B cell (primary cell): ENCODE results near the gene ZKSCAN2. TPM values are rescaled to one million over a fixed set of nuclear protein-coding genes. Genes with fewer than 3 reads are reported as not detected.

Experiments
- ATAC-seq: fragments of 200-7000 bp; cut with Tn5 transposase; one replicate; pipeline ENCODE4 v1.10.0; 2021; ENCODE audit warnings: low read depth, mild to moderate bottlenecking, moderate number of reproducible peaks, moderate library complexity
- CTCF ChIA-PET: fragments of 350-600 bp; sonication (Branson Sonifier 250); formaldehyde crosslinking; loops from one replicate; lab custom pipeline; 2021; ENCODE audit warnings: antibody characterized with exemption, inconsistent platforms; lab: Charles Lee
- POLR2A ChIA-PET: fragments of 350-600 bp; sonication (Branson Sonifier 250); formaldehyde crosslinking; loops from one replicate; lab custom pipeline; 2021; ENCODE audit warnings: antibody characterized with exemption; lab: Charles Lee
- DNase-seq: peaks from one replicate; pipeline ENCODE4 v3.0.0; 2013
- H2AFZ ChIP-seq: 2 replicates; pipeline ENCODE4 v1.6.1; 2012; ENCODE audit warnings: mild to moderate bottlenecking, low read depth, low read length; ENCODE audit not compliant: insufficient read depth, poor library complexity, severe bottlenecking
- H3K27ac ChIP-seq, 2 donors: 1 replicate in 1 of 2; 2 replicates in 1 of 2; pipeline ENCODE4 v1.5.1; 2012 to 2013; ENCODE audit warnings: low read length in 2 of 2, mild to moderate bottlenecking in 2 of 2, moderate library complexity in 1 of 2
- H3K27me3 ChIP-seq, 4 experiments: fragments of 200-600 bp in 1 of 4; sonication (generic) in 1 of 4; replicated peaks in 1 of 4; 1 replicate in 2 of 4; 2 replicates in 2 of 4; pipeline versions ENCODE4 v1.6.1 to v1.7.0; 2013 to 2016; ENCODE audit warnings: low read length in 3 of 4, mild to moderate bottlenecking in 2 of 4, mixed read lengths in 1 of 4, moderate library complexity in 1 of 4; ENCODE audit not compliant: insufficient read depth in 4 of 4, control insufficient read depth in 3 of 4; ENCODE audit errors: control extremely low read depth in 1 of 4
- H3K36me3 ChIP-seq, 2 experiments: replicated peaks in 1 of 2; 1 replicate in 1 of 2; 2 replicates in 1 of 2; pipeline versions ENCODE4 v1.6.1 to v1.7.1; 2013; ENCODE audit warnings: low read length in 1 of 2; ENCODE audit not compliant: insufficient read depth in 2 of 2, control insufficient read depth in 1 of 2; ENCODE audit errors: control extremely low read depth in 1 of 2, extremely low read depth in 1 of 2
- H3K4me1 ChIP-seq, 2 donors: fragments of 200-600 bp in 1 of 2; sonication (generic) in 1 of 2; 1 replicate in 1 of 2; 2 replicates in 1 of 2; pipeline versions ENCODE4 v1.5.1 to v1.6.1; 2013 to 2017; ENCODE audit warnings: low read length in 2 of 2; ENCODE audit not compliant: control insufficient read depth in 2 of 2, insufficient read depth in 2 of 2
- H3K4me2 ChIP-seq: replicated peaks from 2 replicates; pipeline ENCODE3; 2012; ENCODE audit warnings: mild to moderate bottlenecking, low read depth, low read length; ENCODE audit not compliant: poor library complexity, severe bottlenecking
- H3K4me3 ChIP-seq, 5 experiments: fragments of 200-600 bp in 1 of 5; sonication (generic) in 1 of 5; 1 replicate in 3 of 5; 2 replicates in 2 of 5; pipeline versions ENCODE4 v1.5.1 to v1.7.0; 2011 to 2016; ENCODE audit warnings: low read length in 4 of 5, mild to moderate bottlenecking in 4 of 5, low read depth in 2 of 5, control low read depth in 1 of 5, moderate library complexity in 1 of 5; ENCODE audit not compliant: insufficient read depth in 1 of 5; ENCODE audit errors: control extremely low read depth in 1 of 5, extremely low read depth in 1 of 5
- H3K79me2 ChIP-seq: fragments of 200-600 bp; sonication (generic); one replicate; pipeline ENCODE4 v1.6.0; 2016; ENCODE audit warnings: low read length; ENCODE audit not compliant: control insufficient read depth, insufficient read depth
- H3K9ac ChIP-seq: fragments of 200-600 bp; sonication (generic); 2 replicates; pipeline ENCODE4 v1.6.1; 2017; ENCODE audit warnings: mild to moderate bottlenecking, low read length, moderate library complexity
- H3K9me3 ChIP-seq, 3 donors: one replicate each; pipeline versions ENCODE4 v1.6.1 to v1.7.1; 2013; ENCODE audit warnings: low read length in 2 of 3; ENCODE audit not compliant: control insufficient read depth in 2 of 3, insufficient read depth in 1 of 3; ENCODE audit errors: control extremely low read depth in 1 of 3
- H4K20me1 ChIP-seq: 2 replicates; pipeline ENCODE4 v1.6.0; 2012; ENCODE audit warnings: mild to moderate bottlenecking, low read length; ENCODE audit not compliant: insufficient read depth, control insufficient read depth, poor library complexity, severe bottlenecking
- H3K27ac Mint-ChIP-seq: one replicate; pipeline ENCODE4 v1.8.0; 2021; ENCODE audit warnings: mixed read lengths
- H3K27me3 Mint-ChIP-seq: one replicate; pipeline ENCODE4 v1.8.0; 2021; ENCODE audit warnings: mixed read lengths
- H3K4me1 Mint-ChIP-seq: one replicate; pipeline ENCODE4 v1.8.0; 2021; ENCODE audit warnings: mixed read lengths
- H3K4me3 Mint-ChIP-seq: one replicate; pipeline ENCODE4 v1.8.0; 2021; ENCODE audit warnings: mixed read lengths
- H3K9me3 Mint-ChIP-seq: one replicate; pipeline ENCODE4 v1.8.0; 2022; ENCODE audit warnings: mixed read lengths; ENCODE audit not compliant: insufficient read depth
- EZH2 ChIP-seq: IDR thresholded peaks from 2 replicates; pipeline ENCODE4 v1.6.1; 2012; ENCODE audit warnings: borderline replicate concordance, low read depth, mild to moderate bottlenecking, moderate library complexity, low read length; ENCODE audit not compliant: insufficient read depth, poor library complexity, severe bottlenecking
- WGBS: methylation state at CpG from one replicate; pipeline ENCODE4 v1.1.5; 2013; ENCODE audit warnings: missing lambda C conversion rate; ENCODE audit not compliant: insufficient coverage; 5-methylcytosine and 5-hydroxymethylcytosine counted together
- intact Hi-C: fragments of 100-400 bp; cut with micrococcal nuclease; formaldehyde crosslinking; loops from one replicate; pipeline ENCODE4 v1.10.0; 2022
- polyA plus RNA-seq: library from polyadenylated mRNA; depleted of rRNA; stranded (reverse); fragments of >200 nt; gene quantifications from 2 replicates; pipeline ENCODE4 v1.2.3, GENCODE V29; 2012
- total RNA-seq, 2 donors: library from RNA; stranded (reverse); fragments of 120-200 nt in 1 of 2; gene quantifications; 1 replicate in 1 of 2; 2 replicates in 1 of 2; pipeline versions ENCODE4 v1.2.3 to v1.2.4, GENCODE V29; 2013 to 2022
- TF ChIP-seq, protein P1 (sequence below): fragments of 200-600 bp; IDR thresholded peaks from one replicate; pipeline ENCODE4 v1.8.0; 2022; ENCODE audit warnings: antibody characterized with exemption, mild to moderate bottlenecking

ZKSCAN2 gene
- total and polyA plus RNA-seq, 2 donors (not counting 1 experiment from before 2014, with no cell fraction given), result 0.85 to 9.1 TPM

DNA sequence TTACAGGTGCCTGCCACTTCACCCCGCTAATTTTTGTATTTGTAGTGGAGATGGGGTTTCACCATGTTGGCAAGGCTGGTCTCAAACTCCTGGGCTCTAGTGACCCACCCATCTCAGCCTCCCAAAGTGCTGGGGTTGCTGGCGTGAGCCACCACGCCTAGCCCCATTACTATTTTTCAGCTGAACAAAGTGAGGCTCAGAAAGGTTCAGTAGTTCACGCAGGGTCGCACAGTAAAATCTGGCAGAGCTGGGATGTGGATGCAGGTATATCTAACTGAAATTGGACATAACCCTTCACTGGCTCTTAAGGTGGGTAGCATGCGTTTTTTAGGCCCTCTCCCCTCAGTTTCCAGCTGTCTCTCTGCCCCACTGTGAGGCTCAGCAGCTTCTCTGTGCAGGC, 33.7 kb downstream of the ZKSCAN2 start:
- no peak for TF ChIP-seq EZH2
- TF ChIP-seq, protein P1, sequence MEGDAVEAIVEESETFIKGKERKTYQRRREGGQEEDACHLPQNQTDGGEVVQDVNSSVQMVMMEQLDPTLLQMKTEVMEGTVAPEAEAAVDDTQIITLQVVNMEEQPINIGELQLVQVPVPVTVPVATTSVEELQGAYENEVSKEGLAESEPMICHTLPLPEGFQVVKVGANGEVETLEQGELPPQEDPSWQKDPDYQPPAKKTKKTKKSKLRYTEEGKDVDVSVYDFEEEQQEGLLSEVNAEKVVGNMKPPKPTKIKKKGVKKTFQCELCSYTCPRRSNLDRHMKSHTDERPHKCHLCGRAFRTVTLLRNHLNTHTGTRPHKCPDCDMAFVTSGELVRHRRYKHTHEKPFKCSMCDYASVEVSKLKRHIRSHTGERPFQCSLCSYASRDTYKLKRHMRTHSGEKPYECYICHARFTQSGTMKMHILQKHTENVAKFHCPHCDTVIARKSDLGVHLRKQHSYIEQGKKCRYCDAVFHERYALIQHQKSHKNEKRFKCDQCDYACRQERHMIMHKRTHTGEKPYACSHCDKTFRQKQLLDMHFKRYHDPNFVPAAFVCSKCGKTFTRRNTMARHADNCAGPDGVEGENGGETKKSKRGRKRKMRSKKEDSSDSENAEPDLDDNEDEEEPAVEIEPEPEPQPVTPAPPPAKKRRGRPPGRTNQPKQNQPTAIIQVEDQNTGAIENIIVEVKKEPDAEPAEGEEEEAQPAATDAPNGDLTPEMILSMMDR, result no peak
- Mint-ChIP-seq H3K27me3 (no peaks in the 10 kb centered on the region), H3K9me3 (no peaks in the 10 kb centered on the region), H3K4me3 (no peak overlapping the region), H3K27ac (no peak overlapping the region), H3K4me1 (no peaks in the 10 kb centered on the region)
- CTCF ChIA-PET, result interaction anchor here (0.9 to 5.1 kb wide), 8 partner anchors 10 to 319 kb away, joined by 3 to 45 read pairs (median 4); no protein-coding TSS in a partner anchor
- no peaks in the 10 kb centered on the region for H3K36me3 ChIP-seq
- no peak overlapping the region for H3K9ac ChIP-seq
- intact Hi-C loops, result loop anchor here (10.0 kb wide), 1 partner anchor 279 kb away; no protein-coding TSS in a partner anchor
- no peak overlapping the region for H3K4me3 ChIP-seq
- H3K79me2 ChIP-seq, result no peaks in the 10 kb centered on the region
- no peak overlapping the region for H3K27ac ChIP-seq
- ATAC-seq, result no peak
- H3K9me3 ChIP-seq, result no peaks in the 10 kb centered on the region
- H3K4me1 ChIP-seq, result peaks cover 0 to 3% of the 10 kb centered on the region in 2 donors
- no peaks in the 10 kb centered on the region for H4K20me1 ChIP-seq
- no peak overlapping the region for H2AFZ ChIP-seq
- no peak for DNase-seq
- POLR2A ChIA-PET, result no interaction called here
- no peak overlapping the region for H3K4me2 ChIP-seq
- H3K27me3 ChIP-seq, result no peaks in the 10 kb centered on the region
- WGBS, result no CpG with 5 or more reads among the region's 6 CpGs

DNA sequence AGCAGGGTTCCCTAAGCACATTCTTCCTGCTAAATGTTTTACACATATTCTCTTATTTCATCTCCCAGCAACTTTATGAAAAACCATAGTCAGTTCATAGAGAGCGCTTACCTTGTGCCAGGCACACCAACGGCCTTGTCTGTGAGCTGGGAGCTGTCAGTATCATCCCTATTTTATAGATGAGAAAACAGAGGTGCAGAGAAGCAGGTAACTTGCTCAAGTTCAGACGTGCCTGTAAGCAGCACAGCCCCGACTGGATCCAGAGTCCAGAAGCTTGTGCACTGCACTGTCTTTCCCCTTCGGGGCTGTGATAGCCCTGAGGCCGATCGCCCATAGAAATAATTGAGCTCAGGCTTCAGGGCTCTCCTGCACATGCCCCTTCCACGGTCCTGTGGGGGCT, 34.7 kb downstream of the ZKSCAN2 start:
- Histone ChIP-seq H3K27ac (no peak overlapping the region), H3K4me3 (no peak overlapping the region), H3K9ac (no peak overlapping the region), H3K79me2 (no peaks in the 10 kb centered on the region), H3K4me2 (no peak overlapping the region), H3K9me3 (no peaks in the 10 kb centered on the region), H4K20me1 (no peaks in the 10 kb centered on the region), H2AFZ (no peak overlapping the region), H3K27me3 (no peaks in the 10 kb centered on the region), H3K4me1 (peaks cover 0 to 3% of the 10 kb centered on the region in 2 donors), H3K36me3 (no peaks in the 10 kb centered on the region)
- Mint-ChIP-seq H3K4me3 (no peak overlapping the region), H3K27me3 (peaks cover 5% of the 10 kb centered on the region), H3K4me1 (no peaks in the 10 kb centered on the region), H3K9me3 (no peaks in the 10 kb centered on the region), H3K27ac (no peak overlapping the region)
- ChIA-PET CTCF (interaction anchor here (0.6 to 5.1 kb wide), 11 partner anchors 9 to 318 kb away, joined by 3 to 45 read pairs (median 3); no protein-coding TSS in a partner anchor), POLR2A (no interaction called here)
- intact Hi-C loops, result loop anchor here (10.0 kb wide), 1 partner anchor 278 kb away; no protein-coding TSS in a partner anchor
- ATAC-seq (no peak), DNase-seq (no peak)
- WGBS, result 88% methylated on average over 8 of the region's 8 CpGs
- TF ChIP-seq, protein P1, result no peak
- TF ChIP-seq EZH2, result no peak
